Stimulated activated CD4-positive, alpha-beta T cell treated with anti-CD3 and anti-CD28 coated beads, Interleukin-2, amount 100 ng/mL, for 4 hours (primary cell): ENCODE measurements around the gene TUBA4B.
"Not testable (repeated sequence)": the region's sequence is repeated elsewhere in the genome, so short reads cannot be mapped to it uniquely, and the experiment has no call there.

Experiments
- DNase-seq: peaks from one replicate; pipeline ENCODE4 v3.0.0-alpha.2; 2020; ENCODE audit warnings: low read depth

Gene TUBA4B

GRCh38 chr2:219277703-219278654, 24.9 kb downstream of the TUBA4B start:
- peak; percentile 59 for DNase-seq

DNA sequence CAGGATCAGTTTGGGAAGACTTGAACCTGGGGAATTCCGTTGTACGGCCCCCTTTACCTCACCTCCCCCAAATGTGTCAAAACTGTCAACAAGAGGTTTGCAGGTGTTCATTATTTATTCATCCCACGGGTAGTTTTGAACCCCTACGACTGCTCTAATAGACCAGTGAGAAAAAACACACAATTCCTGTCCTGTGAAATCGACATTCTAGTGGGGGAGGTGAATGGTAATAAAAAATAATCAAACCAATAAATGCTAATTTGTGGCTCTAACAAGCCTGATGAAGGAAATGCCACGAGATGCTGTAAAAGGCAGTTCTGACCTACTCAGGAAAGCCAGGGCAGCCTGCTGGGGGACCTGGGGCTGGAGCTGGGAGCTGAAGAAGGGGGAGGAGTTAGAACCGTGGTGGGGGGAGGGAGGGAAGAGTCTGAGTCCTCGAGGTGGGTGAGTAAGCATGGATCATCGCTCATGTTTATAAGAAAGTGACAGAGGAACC, 25.7 kb downstream of the TUBA4B start:
- no peak for DNase-seq

DNA sequence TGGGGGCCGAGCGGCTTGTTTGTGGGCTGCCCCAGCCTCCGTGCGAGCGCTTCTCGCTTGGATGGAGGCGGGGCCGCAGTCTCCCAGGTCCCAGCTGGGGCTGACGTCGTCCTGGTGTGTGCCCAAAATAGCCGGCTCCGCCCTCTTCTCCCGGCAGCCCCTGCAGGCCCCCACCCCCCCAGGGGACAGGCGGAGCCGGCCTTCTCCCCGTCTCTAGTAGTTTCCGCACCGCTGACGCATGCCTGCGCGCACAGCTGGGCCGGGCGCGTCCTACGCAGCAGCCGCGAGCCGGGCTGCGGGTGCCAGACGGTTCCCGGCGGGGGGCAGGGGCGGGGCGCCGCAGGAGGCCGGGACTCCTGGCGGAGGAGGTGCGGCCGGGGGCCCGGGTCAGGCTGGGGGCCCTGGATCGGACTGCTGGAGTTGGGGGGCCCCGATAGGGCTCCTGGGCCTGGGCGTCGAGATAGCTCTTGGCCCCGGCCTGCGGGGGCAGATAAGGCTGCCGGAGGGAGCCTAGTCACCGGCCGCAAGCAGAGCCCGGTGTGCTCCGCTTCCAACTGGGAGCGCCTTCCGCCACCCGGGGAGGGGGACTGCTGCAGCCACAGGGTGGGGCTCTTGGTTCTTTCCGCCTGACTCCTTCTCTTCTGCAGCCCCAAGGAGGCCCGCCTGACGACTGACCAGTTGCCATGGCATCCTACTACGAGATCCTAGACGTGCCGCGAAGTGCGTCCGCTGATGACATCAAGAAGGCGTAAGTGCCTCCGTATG, 26.3 kb downstream of the TUBA4B start, which contains the start of gene DNAJB2:
TSS of gene DNAJB2 (plus strand) at position 216 of the 765 bp plus-strand sequence. CDS start at position 684, 468 bp downstream.
- peak; percentile 99 for DNase-seq

DNA sequence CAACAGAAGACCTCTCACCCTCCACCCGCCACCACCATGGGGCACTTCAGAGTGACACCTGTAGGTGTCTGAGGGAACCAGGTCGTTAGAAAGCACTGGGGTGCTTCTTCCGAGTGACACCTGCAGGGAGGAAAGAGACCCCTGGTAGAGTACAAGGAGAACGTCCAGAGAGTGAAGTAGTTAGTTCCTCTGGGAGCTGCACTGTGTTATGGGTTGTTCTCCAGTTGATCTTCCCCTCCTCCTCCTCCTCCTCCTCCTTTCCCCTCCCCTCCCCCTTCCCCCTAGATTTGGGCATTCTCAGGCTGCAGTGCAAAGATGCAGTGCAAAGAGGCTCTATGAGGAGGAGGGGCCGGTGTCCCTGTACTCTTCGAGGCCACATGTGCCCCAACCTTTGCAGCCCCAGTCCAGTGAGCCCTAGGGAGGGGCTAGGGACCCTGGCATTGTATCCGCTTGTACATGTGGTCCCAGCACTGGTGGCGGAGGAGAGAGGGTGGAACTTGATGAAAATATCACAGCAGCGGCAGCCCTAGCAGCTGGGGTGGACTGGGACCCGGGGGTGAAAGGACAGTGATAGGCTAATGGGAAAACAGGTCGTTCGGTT, 27.0 kb downstream of the TUBA4B start:
- DNase-seq, result no peak

DNA sequence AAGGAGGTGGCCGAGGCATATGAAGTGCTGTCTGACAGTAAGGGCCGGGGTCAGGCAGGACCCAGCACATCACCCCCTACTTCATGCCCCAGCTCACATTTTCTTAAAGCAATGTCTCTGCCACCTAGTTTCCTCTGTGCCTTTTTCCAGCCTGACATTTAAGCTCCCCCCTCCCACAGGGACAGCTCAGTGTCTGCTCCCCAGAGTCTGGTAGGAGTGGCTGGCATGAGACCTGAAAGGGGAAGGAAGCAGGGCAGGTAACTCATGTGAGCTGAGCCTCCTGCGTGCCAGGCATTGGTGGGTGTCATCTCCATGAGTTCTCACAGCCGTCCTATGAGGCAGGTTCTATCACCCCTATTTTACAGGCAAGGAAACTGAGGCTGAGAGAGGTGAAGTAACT, 27.6 kb downstream of the TUBA4B start:
- DNase-seq, result no peak

GRCh38 chr2:219281588-219281987, 28.5 kb downstream of the TUBA4B start:
- no peak for DNase-seq

GRCh38 chr2:219282375-219282774, 29.3 kb downstream of the TUBA4B start:
- no peak for DNase-seq

- no peak for DNase-seq
These were observed 30.0 kb downstream of the TUBA4B start for GRCh38 chr2:219282943-219283581.

DNA sequence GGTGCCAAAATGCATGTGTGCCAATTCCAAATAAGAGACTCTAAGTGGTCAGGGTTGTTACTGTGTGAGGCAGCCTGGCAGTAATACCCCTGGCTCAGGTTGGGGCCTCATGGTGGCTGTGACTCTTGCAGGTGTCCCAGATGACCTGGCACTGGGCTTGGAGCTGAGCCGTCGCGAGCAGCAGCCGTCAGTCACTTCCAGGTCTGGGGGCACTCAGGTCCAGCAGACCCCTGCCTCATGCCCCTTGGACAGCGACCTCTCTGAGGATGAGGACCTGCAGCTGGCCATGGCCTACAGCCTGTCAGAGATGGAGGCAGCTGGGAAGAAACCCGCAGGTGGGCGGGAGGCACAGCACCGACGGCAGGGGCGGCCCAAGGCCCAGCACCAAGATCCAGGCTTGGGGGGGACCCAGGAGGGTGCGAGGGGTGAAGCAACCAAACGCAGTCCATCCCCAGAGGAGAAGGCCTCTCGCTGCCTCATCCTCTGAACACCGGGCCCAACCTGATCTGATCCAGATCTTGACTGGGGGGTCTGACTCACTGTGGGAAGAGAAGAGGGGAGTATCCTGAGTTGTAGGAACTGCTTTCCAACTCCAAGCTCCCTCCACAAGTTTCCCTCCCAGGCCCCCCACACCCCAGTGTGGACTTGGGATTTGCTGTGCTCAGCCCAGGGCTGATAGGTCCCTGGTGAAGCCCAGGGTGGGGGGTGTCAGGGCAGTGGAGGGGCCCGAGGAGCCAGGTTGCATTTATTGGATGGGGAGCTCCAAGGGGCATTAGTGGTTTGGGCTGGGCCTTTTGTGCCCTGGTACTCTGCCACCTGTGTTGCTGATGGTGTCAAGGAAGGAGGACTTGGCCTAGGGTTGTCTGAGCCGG, 31.7 kb downstream of the TUBA4B start:
- no peak for DNase-seq

DNA sequence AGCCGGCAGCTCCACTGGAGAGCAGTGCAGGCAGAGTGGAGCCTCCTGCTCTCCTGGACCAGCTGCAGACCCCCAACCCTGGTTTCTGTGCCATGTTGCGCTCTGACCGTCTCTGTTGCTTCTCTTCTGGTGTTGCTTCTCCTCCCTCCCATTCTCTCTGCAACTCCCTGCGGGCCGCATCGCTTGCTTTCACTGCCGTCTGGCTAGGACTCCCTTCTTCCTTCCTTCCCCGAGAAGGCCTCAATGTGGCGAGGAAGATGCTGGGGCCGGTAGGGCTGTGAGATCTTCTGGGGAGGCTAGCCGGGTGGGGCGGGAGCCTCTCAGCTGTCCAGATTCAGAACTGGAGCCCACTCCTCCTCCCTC, 32.3 kb downstream of the TUBA4B start:
- no peak for DNase-seq

GRCh38 chr2:219285894-219286425, 32.9 kb downstream of the TUBA4B start:
- DNase-seq, result no peak

DNA sequence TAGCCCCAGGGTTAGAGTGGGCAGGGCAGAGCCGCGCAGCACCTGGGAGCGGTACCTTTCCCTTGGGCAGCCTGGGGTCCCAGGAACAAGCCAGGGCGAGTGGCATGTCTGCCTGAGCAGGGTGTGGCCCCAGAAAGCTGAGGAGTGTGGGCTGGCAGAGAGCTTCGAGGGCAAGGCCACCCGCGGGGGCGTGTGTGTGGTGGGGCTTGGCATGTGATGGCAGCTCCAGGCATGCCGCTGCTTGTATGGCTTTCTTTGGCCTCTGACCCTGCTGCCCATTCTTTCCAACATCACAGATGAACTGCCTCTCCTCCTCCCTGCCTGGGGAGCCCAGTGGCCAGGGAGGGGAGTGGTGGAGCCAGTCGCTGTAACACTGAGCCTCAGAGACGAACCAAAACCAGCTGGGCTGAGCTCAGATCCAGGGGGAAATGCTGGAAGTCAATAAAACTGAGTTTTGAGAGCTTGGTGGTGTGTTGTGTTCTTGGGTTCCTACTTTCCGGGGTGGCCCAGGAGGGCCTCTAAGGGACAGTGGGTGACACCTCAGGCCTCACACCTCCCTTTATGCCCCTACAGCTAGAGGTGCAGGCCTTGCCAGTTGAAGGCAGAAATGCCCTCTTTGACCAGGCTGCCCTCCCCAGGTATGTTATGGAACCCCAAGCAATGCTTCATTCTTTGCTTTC, 33.5 kb downstream of the TUBA4B start:
- DNase-seq, result no peak

- not testable (repeated sequence) for DNase-seq
These were observed 34.0 kb downstream of the TUBA4B start for GRCh38 chr2:219287116-219287440.

DNA sequence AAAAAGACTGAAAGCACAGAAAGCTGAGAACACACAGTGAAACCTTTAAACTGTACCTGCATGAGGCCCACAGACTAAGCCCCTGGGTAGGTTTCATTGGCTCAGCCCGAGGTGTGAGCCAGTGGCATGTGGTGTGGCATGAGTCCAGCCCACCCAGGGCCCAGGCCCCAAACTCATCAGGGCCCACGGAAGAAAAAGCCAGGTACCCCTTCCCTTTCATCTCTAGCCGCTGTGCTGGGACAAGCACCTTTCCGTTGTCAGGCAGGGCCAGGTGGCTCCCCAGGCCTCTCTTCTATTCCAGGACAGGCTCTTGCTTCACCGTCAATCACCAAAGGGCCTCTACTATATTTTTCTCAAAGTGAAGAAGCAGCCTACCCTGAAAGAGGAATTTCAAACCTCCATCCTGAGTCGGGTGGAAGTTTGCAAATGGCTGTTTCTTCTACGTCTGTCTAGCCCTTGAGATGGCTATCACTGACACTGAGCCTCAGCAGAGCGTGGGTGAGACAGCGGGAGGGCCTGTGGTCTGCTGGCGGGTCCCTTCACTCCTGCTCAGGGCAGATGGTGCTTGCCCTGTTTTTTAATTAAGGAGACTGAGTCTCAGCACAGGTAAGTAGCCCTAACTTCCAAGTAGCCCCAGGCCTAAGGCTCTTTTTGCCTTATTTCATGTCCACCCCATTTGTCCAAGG, 34.7 kb downstream of the TUBA4B start:
- no peak for DNase-seq

GRCh38 chr2:219289195-219289536, 36.1 kb downstream of the TUBA4B start:
- no peak for DNase-seq

GRCh38 chr2:219289537-219290361, 36.7 kb downstream of the TUBA4B start:
- DNase-seq, result no peak

- no peak for DNase-seq
These were observed 37.5 kb downstream of the TUBA4B start for GRCh38 chr2:219290381-219291171.

- no peak for DNase-seq
These were observed 38.4 kb downstream of the TUBA4B start for GRCh38 chr2:219291394-219291793.
